ENCODE results near the gene FOXN1.

FOXN1 gene

DNA sequence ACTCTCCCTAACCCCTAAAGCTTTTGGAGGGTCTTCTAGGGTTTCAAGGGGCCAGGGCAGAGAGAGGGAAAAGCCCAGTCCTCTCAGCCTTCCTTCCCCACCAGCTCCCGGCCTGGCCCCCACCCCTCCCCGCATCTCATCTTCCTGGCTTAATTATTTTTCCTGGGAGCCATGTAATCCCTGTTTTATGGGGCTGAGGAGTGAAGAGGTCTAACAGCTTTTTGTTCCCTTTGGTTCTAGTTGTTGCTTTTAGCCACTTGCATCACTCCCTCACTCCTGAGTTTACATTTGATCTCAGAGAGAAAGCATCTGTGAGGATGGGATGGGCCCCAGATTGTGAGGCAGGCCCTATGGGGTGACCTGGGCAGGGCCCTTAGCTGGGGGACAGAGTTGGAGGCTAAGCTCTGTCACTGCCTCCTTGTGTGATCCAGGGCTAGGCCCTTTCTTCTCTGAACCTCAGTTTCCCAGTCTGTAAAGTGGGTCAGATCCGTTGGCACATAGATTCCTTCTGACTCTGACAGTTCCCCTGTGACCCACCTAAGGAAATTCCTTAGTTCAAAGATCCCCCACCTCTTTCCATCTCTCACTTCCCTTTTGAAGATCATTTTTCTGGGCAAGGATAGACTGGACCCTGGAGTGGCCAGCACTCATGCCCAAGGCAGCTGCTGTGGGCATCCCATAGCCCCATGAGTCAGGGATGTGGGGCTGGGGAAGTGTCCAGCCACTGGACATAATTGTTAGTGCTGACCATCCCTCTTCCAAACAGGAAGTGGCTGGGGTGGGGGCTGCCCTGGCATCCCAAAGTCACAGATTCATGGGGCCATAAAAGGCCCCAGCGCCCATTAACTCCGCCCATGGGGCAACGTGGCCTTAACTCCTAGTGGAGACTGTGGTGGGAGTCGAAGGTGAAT is 26.2 kb downstream of the FOXN1 start:
- TF ChIP-seq, protein P1, sequence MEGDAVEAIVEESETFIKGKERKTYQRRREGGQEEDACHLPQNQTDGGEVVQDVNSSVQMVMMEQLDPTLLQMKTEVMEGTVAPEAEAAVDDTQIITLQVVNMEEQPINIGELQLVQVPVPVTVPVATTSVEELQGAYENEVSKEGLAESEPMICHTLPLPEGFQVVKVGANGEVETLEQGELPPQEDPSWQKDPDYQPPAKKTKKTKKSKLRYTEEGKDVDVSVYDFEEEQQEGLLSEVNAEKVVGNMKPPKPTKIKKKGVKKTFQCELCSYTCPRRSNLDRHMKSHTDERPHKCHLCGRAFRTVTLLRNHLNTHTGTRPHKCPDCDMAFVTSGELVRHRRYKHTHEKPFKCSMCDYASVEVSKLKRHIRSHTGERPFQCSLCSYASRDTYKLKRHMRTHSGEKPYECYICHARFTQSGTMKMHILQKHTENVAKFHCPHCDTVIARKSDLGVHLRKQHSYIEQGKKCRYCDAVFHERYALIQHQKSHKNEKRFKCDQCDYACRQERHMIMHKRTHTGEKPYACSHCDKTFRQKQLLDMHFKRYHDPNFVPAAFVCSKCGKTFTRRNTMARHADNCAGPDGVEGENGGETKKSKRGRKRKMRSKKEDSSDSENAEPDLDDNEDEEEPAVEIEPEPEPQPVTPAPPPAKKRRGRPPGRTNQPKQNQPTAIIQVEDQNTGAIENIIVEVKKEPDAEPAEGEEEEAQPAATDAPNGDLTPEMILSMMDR (IDR thresholded peaks at IDR 0.05) = no peak
- Histone ChIP-seq H3K4me3 (no peak overlapping the region), H3K27ac (no peak overlapping the region)
- no peak for DNase-seq (ENCODE audit: low spot score)

DNA sequence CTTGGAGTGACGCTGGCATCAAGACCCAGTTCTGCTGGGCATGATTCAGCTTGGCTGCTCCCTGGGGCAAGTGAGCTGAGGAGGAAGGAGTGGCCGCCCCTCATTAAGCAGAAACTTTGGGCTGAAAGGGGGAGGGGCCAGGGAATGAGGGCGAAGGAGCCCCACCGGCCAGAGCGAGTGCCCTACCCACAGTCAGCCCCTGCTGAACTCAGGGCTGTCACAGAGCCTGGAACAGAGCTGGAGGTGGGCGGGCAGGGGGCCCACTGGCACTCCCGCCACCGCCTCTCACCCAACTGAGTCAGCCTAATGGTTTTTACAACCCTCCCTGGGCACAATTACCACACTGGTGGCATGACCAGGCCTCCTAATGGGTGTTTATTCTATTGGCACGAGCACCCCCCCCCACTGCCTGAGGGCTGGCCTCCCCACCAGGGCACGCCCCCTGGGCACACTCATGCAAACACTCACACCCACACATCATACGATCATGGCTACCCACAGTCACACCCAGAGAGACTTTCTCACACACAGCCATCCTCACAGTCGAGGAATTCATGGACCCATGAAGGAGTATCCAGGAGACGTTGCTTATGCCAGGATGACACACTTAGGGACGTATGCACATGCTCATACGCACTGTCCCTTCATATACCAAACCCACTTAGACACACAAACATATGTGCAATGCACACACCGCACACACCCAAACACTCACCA is 27.1 kb downstream of the FOXN1 start:
- no peak overlapping the region for H3K4me3 ChIP-seq
- TF ChIP-seq, protein P1 (IDR thresholded peaks at IDR 0.05) = no peak
- DNase-seq (ENCODE audit: low spot score) = no peak
- H3K27ac ChIP-seq = no peak overlapping the region

DNA sequence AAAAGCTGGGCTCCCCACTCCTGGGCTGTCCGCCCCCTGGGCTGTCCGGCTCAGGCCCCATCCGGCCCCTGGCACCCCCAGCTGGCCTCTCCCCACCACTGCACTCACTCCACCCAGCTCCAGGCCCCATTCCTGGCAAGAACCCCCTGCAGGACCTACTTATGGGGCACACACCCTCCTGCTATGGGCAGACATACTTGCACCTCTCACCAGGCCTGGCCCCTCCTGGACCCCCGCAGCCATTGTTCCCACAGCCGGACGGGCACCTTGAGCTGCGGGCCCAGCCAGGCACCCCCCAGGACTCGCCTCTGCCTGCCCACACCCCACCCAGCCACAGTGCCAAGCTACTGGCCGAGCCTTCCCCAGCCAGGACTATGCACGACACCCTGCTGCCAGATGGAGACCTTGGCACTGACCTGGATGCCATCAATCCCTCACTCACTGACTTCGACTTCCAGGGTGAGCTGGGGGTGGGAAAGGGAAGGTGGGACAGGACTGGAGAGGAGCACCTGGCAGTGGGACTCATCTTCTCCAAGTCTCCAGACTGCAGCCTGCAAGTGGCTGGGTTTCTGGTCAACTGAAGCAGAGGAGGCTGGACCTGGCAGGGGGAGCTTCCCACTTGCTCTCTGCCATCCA is 28.7 kb downstream of the FOXN1 start:
- no peak overlapping the region for H3K27ac ChIP-seq

DNA sequence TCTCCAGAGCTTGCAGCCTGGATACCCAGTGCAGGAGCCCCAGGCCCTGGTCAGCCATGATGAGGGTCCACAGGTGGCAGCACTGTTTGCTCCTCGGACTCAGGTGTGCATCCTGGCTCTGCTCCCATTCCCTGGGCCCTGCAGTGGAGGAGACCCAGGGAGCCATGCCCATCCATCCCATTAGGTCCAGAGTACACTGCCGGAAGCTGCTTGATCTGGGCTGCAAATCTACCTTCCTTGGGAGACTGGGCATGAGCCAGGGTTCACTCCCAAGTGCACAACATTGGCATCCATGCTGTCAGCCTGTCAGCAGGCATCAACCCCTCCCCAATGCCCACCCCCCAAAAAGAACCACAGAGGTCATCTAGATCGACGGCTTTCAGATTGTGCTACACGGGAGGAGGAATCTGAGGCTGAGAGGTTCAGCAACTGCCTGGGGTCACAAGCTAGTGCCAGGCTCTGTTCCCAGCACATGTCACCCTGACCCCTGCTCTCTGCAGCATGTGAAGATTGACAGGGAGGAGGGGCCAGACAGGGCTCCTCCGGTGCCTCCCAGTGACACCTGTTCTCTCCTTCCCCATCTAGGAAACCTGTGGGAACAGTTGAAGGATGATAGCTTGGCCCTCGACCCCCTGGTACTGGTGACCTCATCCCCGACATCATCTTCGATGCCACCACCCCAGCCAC is 30.5 kb downstream of the FOXN1 start:
- no peak for DNase-seq (ENCODE audit: low spot score)
- TF ChIP-seq, protein P1 (IDR thresholded peaks at IDR 0.05) = no peak
- H3K4me3 ChIP-seq = no peak overlapping the region
- H3K27ac ChIP-seq = no peak overlapping the region

More for the DNA sequence above, 28.7 kb downstream of the FOXN1 start:
- no peak for DNase-seq (ENCODE audit: low spot score)
- TF ChIP-seq, protein P1 (IDR thresholded peaks at IDR 0.05) = no peak
- H3K4me3 ChIP-seq = no peak overlapping the region

DNA sequence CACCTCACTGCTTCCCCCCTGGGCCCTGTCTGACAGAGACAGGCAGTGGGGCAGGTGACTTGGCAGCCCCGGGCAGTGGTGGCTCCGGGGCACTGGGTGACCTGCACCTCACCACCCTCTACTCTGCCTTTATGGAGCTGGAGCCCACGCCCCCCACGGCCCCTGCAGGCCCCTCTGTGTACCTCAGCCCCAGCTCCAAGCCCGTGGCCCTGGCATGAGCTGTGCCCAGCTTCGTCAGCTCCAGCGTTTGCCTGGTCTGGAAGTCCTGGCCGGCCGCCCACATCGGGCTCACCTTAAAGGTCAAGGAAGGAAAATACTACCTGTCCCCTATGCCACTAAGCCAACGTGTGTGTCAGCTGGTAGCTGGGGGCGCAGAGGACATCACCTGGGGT is 31.1 kb downstream of the FOXN1 start:
- DNase-seq (ENCODE audit: low spot score) = no peak
- TF ChIP-seq, protein P1 (IDR thresholded peaks at IDR 0.05) = no peak
- Histone ChIP-seq H3K27ac (no peak overlapping the region), H3K4me3 (no peak overlapping the region)

DNA sequence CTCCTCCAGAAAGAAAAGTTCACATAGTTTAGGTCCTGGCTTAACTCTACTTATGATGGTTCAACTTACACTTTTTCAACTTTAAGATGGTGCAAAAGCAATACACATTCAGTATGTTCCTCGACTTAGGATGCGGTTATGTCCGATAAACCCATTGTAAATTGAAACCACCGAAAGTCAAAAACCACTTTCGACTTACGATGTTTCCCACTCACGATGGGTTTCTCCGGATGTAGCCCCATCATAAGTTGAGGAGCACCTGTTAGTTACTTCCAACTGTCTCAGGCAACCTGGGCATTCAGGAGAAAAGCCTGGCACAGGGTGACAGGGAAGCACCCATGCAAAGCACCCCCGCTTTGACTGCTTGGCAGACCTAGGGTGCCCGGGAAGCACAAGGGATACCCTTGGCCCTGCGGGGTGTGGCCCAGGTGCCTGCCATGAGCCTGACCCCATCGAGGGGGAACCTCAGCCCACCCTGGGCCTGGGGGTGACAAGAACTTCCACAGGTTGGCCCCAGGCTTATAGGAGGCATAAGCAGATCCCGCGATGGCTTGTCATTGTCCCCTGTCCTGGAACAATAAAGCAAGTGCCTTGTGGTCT is 32.2 kb downstream of the FOXN1 start:
- TF ChIP-seq, protein P1 (IDR thresholded peaks at IDR 0.05) = no peak
- Histone ChIP-seq H3K27ac (no peak overlapping the region), H3K4me3 (no peak overlapping the region)
- DNase-seq (ENCODE audit: low spot score) = no peak
